ENCODE data around the gene MSI2. TPM values are rescaled to one million over a fixed set of nuclear protein-coding genes. Genes with fewer than 3 reads are reported as not detected.

The MSI2 gene
- total RNA-seq, 4 donors from 2014 or later: 9.9 to 18.5 (median 13.8) TPM

- no peak overlapping the region for H3K4me3 ChIP-seq (ENCODE audit: low read depth, poor library complexity, severe bottlenecking)
- 90 to 91% methylated on average over 5 of the region's 5 CpGs for WGBS, 2 donors
- TF ChIP-seq POLR2A (IDR thresholded peaks at IDR 0.05) (no peak), CTCF (IDR thresholded peaks at IDR 0.05) (no peak)
- no peak for DNase-seq (ENCODE audit: low spot score in 2 of 2)
- intact Hi-C loops (cut with DNase I; ENCODE audit: low total_unique reads): no loop called here
Observed at GRCh38 chr17:57343717-57344116, 87.4 kb downstream of the MSI2 start.

GRCh38 chr17:57344261-57344660 is 87.9 kb downstream of the MSI2 start:
- 94 to 100% methylated on average over 4 of the region's 4 CpGs for WGBS, 2 donors
- intact Hi-C loops (cut with DNase I; ENCODE audit: low total_unique reads): no loop called here
- no peak overlapping the region for H3K4me3 ChIP-seq (ENCODE audit: low read depth, poor library complexity, severe bottlenecking)
- DNase-seq (ENCODE audit: low spot score in 2 of 2): no peak
- TF ChIP-seq POLR2A (IDR thresholded peaks at IDR 0.05) (no peak), CTCF (IDR thresholded peaks at IDR 0.05) (no peak)

DNA sequence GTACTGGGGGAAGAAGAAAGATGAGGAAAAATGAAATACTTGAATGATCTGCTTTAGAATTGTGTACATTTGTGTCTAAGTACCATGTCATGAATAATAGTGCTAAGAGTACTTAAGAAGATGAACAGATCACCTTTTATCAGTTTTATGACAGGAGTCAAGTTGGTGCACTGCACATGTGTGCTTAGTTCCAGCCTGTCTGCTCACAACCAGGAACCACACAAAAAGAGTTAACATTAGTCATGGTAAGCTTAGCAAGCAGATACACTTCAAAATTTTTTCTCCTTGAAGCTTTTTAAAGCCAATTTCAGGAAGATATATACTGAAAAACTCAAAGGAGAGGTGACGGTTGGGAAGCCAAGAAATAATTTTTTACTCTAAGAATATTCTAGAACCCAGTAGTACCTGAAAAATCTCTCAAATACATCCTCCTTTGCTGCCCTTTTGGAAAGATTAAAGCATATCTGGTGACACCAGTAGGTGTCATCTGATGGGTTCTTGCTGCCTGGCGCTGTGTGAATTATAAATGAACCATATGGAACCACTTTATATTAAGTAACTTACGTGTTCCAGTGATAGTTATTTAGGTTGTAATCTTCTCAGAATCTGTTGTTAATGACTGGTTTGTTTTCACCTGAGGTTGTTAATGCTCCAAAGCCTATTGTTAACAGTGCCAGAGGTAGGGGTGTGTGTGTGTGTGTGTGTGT is 93.4 kb downstream of the MSI2 start:
- WGBS, 2 donors: 79 to 85% methylated on average over 3 of the region's 3 CpGs
- no peak for DNase-seq (ENCODE audit: low spot score in 2 of 2)
- TF ChIP-seq POLR2A (IDR thresholded peaks at IDR 0.05) (no peak), CTCF (IDR thresholded peaks at IDR 0.05) (no peak)
- intact Hi-C loops (cut with DNase I; ENCODE audit: low total_unique reads): no loop called here
- no peak overlapping the region for H3K4me3 ChIP-seq (ENCODE audit: low read depth, poor library complexity, severe bottlenecking)

GRCh38 chr17:57350266-57350665 is 93.9 kb downstream of the MSI2 start:
- TF ChIP-seq POLR2A (IDR thresholded peaks at IDR 0.05): no peak
- TF ChIP-seq CTCF (IDR thresholded peaks at IDR 0.05): no peak
- DNase-seq (ENCODE audit: low spot score in 2 of 2): no peak
- intact Hi-C loops (cut with DNase I; ENCODE audit: low total_unique reads): no loop called here
- 84 to 87% methylated on average over 6 of the region's 6 CpGs for WGBS, 2 donors
- no peak overlapping the region for H3K4me3 ChIP-seq (ENCODE audit: low read depth, poor library complexity, severe bottlenecking)

- DNase-seq (ENCODE audit: low spot score in 2 of 2): no peak
- no peak overlapping the region for H3K4me3 ChIP-seq (ENCODE audit: low read depth, poor library complexity, severe bottlenecking)
- WGBS, 2 donors: 72 to 87% methylated on average over 5 of the region's 5 CpGs
- TF ChIP-seq POLR2A (IDR thresholded peaks at IDR 0.05) (no peak), CTCF (IDR thresholded peaks at IDR 0.05) (no peak)
- intact Hi-C loops (cut with DNase I; ENCODE audit: low total_unique reads): no loop called here
Observed at GRCh38 chr17:57352665-57353175, 96.4 kb downstream of the MSI2 start.

DNA sequence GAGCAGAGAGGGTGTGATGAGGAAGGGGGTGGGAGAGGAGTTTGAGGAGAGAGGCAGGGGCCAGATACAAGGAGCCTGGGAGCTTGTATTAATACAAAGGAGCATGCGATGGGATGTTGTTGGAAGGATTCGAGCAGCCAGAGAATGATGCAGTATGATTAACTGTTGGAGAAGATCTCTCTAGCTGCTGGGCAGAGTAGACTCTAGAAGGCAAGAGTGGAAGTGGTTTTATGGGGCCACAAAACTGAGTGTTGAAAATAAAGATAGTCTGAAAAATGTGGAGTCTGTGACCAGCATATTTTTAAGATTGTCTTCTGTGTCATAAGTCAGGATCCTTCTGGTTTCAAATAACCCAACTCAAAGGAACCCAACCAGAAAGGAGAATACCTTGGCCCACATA is 98.3 kb downstream of the MSI2 start:
- no peak for DNase-seq (ENCODE audit: low spot score in 2 of 2)
- intact Hi-C loops (cut with DNase I; ENCODE audit: low total_unique reads): no loop called here
- no peak for TF ChIP-seq POLR2A (IDR thresholded peaks at IDR 0.05)
- no peak for TF ChIP-seq CTCF (IDR thresholded peaks at IDR 0.05)
- H3K4me3 ChIP-seq (ENCODE audit: low read depth, poor library complexity, severe bottlenecking): no peak overlapping the region
- WGBS, 2 donors: 91 to 92% methylated on average over 2 of the region's 2 CpGs
